Measurements from ENCODE around the gene PTGR3.

Gene PTGR3

GRCh38 chr18:75204732-75205513 is 4.0 kb downstream of the PTGR3 start (continued):
- TF ChIP-seq TSHZ2 (CRISPR knock-in tag; IDR thresholded peaks at IDR 0.05) (no peak), CSDC2 (CRISPR knock-in tag; IDR thresholded peaks at IDR 0.05) (no peak)

GRCh38 chr18:75204269-75204731 is 4.6 kb downstream of the PTGR3 start:
- ATAC-seq: no peak; the same call in 2 of the 3 replicates
- TF ChIP-seq OSR1 (CRISPR knock-in tag; IDR thresholded peaks at IDR 0.05): no peak
- peak; percentile 65 for TF ChIP-seq ZNF70 (CRISPR knock-in tag; IDR thresholded peaks at IDR 0.05)

GRCh38 chr18:75203416-75204268 is 5.3 kb downstream of the PTGR3 start:
- TF ChIP-seq POU6F1 (CRISPR knock-in tag; IDR thresholded peaks at IDR 0.05; ENCODE audit: borderline replicate concordance, low read depth) (no peak), ZFP30 (CRISPR knock-in tag; IDR thresholded peaks at IDR 0.05) (no peak), ARNTL (CRISPR knock-in tag; IDR thresholded peaks at IDR 0.05; ENCODE audit: borderline replicate concordance, low read depth) (no peak), PATZ1 (CRISPR knock-in tag; IDR thresholded peaks at IDR 0.05; ENCODE audit: borderline replicate concordance) (no peak; the same call in 1 of the 2 replicates), BACH2 (CRISPR knock-in tag; IDR thresholded peaks at IDR 0.05; ENCODE audit: borderline replicate concordance) (no peak), ZC3H10 (CRISPR knock-in tag; IDR thresholded peaks at IDR 0.05) (no peak), TSHZ2 (CRISPR knock-in tag; IDR thresholded peaks at IDR 0.05) (no peak), TOX (CRISPR knock-in tag; IDR thresholded peaks at IDR 0.05; ENCODE audit: borderline replicate concordance) (no peak), GLIS3 (CRISPR knock-in tag; IDR thresholded peaks at IDR 0.05) (no peak), ZNF70 (CRISPR knock-in tag; IDR thresholded peaks at IDR 0.05) (no peak), SNAI2 (CRISPR knock-in tag; IDR thresholded peaks at IDR 0.05) (no peak), ZNF565 (CRISPR knock-in tag; conservative IDR thresholded peaks at IDR 0.05; ENCODE audit: low read depth) (no peak)

GRCh38 chr18:75202696-75203365 is 6.1 kb downstream of the PTGR3 start:
- ATAC-seq: no peak
- no peak for TF ChIP-seq GLIS3 (CRISPR knock-in tag; IDR thresholded peaks at IDR 0.05)
- TF ChIP-seq TCF4 (CRISPR knock-in tag; IDR thresholded peaks at IDR 0.05; ENCODE audit: borderline replicate concordance): no peak
- TF ChIP-seq RARB (CRISPR knock-in tag; IDR thresholded peaks at IDR 0.05): no peak
- TF ChIP-seq SNAI2 (CRISPR knock-in tag; IDR thresholded peaks at IDR 0.05): no peak
- no peak for TF ChIP-seq OSR1 (CRISPR knock-in tag; IDR thresholded peaks at IDR 0.05)
- TF ChIP-seq ARNTL (CRISPR knock-in tag; IDR thresholded peaks at IDR 0.05; ENCODE audit: borderline replicate concordance, low read depth): no peak
- no peak for TF ChIP-seq ZNF70 (CRISPR knock-in tag; IDR thresholded peaks at IDR 0.05)
- no peak for TF ChIP-seq CSDC2 (CRISPR knock-in tag; IDR thresholded peaks at IDR 0.05)

More at GRCh38 chr18:75203416-75204268, 5.3 kb downstream of the PTGR3 start:
- ATAC-seq: peak; percentile 57

Data from SK-N-SH treated with all-trans-retinoic acid at 6 μM for 48 hours (cell line).